ENCODE data around the gene C1orf232. TPM values are rescaled to one million over a fixed set of nuclear protein-coding genes. Genes with fewer than 3 reads are reported as not detected.

Gene C1orf232
- total and polyA plus RNA-seq, 2 of the 13 experiments (the other 11 are each of a cell fraction or from before 2014, with no cell fraction given), result not detected

- no peak for TF ChIP-seq ZNF280D (CRISPR knock-in tag; IDR thresholded peaks at IDR 0.05)
- no peak for TF ChIP-seq ZNF619 (CRISPR knock-in tag; IDR thresholded peaks at IDR 0.05)
- TF ChIP-seq HNRNPK (IDR thresholded peaks at IDR 0.05; ENCODE audit: low read depth, low read length, poor library complexity, severe bottlenecking), result no peak
- no peak for TF ChIP-seq ZNF800 (CRISPR knock-in tag; IDR thresholded peaks at IDR 0.05)
- peak; percentile 65 for TF ChIP-seq ZNF501 (CRISPR knock-in tag; IDR thresholded peaks at IDR 0.05)
- TF ChIP-seq THRA (CRISPR knock-in tag; IDR thresholded peaks at IDR 0.05; ENCODE audit: borderline replicate concordance), result no peak
- TF ChIP-seq SAFB2 (CRISPR knock-in tag; IDR thresholded peaks at IDR 0.05; ENCODE audit: borderline replicate concordance, low read depth), result no peak
- no peak for TF ChIP-seq ZFP36L2 (CRISPR knock-in tag; IDR thresholded peaks at IDR 0.05)
- no peak for TF ChIP-seq SYNCRIP (IDR thresholded peaks at IDR 0.05; ENCODE audit: insufficient read depth, low read depth, low read length)
- TF ChIP-seq ZNF883 (CRISPR knock-in tag; IDR thresholded peaks at IDR 0.05; ENCODE audit: not compliant biosample characterization), result no peak
- no peak for TF ChIP-seq HDAC6 (IDR thresholded peaks at IDR 0.05; ENCODE audit: low read depth, low read length)
- TF ChIP-seq ZNF207 (IDR thresholded peaks at IDR 0.05; ENCODE audit: borderline replicate concordance), result no peak
- no peak for TF ChIP-seq XBP1 (CRISPR knock-in tag; IDR thresholded peaks at IDR 0.05)
- TF ChIP-seq CBX2 (IDR thresholded peaks at IDR 0.05; ENCODE audit: low read depth, low read length), result no peak
- TF ChIP-seq CBX2 (CRISPR knock-in tag; IDR thresholded peaks at IDR 0.05; ENCODE audit: low read depth), result no peak
- no peak for TF ChIP-seq ONECUT2 (CRISPR knock-in tag; IDR thresholded peaks at IDR 0.05)
- TF ChIP-seq GLI4 (CRISPR knock-in tag; IDR thresholded peaks at IDR 0.05; ENCODE audit: borderline replicate concordance), result no peak
- no peak for TF ChIP-seq ZNF713 (CRISPR knock-in tag; IDR thresholded peaks at IDR 0.05)
- TF ChIP-seq ZNF597 (CRISPR knock-in tag; IDR thresholded peaks at IDR 0.05), result no peak
- no peak for TF ChIP-seq U2AF1 (optimal IDR thresholded peaks at IDR 0.05; ENCODE audit: low read depth, low read length)
Measured at GRCh38 chr1:26177182-26177684, 8.5 kb upstream of the C1orf232 start, which contains the start of gene CNKSR1 (continued).

Measured in HepG2 (cell line).